HEK293 (cell line): ENCODE results near the gene EPN1.

ENCODE experiments used
- CTCF ChIA-PET: fragments of 350-600 bp; formaldehyde crosslinking; extraction: SDS; loops from one replicate; lab custom pipeline; 2021; ENCODE audit warnings: antibody characterized with exemption; lab: Yijun Ruan, JAX
- POLR2A ChIA-PET: fragments of 300-600 bp; formaldehyde crosslinking; extraction: SDS; loops from one replicate; lab custom pipeline; 2020; ENCODE audit warnings: antibody characterized with exemption, inconsistent platforms; lab: Yijun Ruan, JAX
- H3K27ac ChIP-seq: fragments of 200-500 bp; sonication (Bioruptor generic); 2 replicates; pipeline ENCODE4 v1.5.1; 2014; ENCODE audit warnings: low read depth, low read length, control low read depth, inconsistent platforms; ENCODE audit errors: extremely low read depth
- H3K36me3 ChIP-seq, 2 experiments: fragments of 200-500 bp in 1 of 2; sonication (Bioruptor generic) in 1 of 2; 1 replicate in 1 of 2; 2 replicates in 1 of 2; pipeline ENCODE4 v1.5.1; 2014 to 2017; ENCODE audit warnings: inconsistent platforms in 2 of 2, low read length in 2 of 2; ENCODE audit not compliant: control insufficient read depth in 2 of 2, insufficient read depth in 1 of 2
- H3K4me1 ChIP-seq: fragments of 200-500 bp; sonication (Bioruptor generic); 2 replicates; pipeline ENCODE4 v1.5.1; 2014; ENCODE audit warnings: mild to moderate bottlenecking, low read length, inconsistent platforms; ENCODE audit not compliant: control insufficient read depth, insufficient read depth
- H3K4me3 ChIP-seq: 2 replicates; pipeline ENCODE4 v1.5.1; 2011; ENCODE audit warnings: low read depth, mild to moderate bottlenecking, control low read depth, low read length, moderate library complexity
- H3K9me3 ChIP-seq: fragments of 200-500 bp; sonication (Bioruptor generic); 2 replicates; pipeline ENCODE4 v1.5.1; 2014; ENCODE audit warnings: low read depth, low read length, inconsistent platforms; ENCODE audit not compliant: control insufficient read depth, insufficient read depth
- EGR2 ChIP-seq: fragments of 450-650 bp; formaldehyde crosslinking; IDR thresholded peaks from 2 replicates; pipeline ENCODE4 v1.5.1; 2016; ENCODE audit warnings: low read depth, missing biosample characterization, missing genetic modification characterization
- SP3 ChIP-seq: fragments of 450-650 bp; formaldehyde crosslinking; IDR thresholded peaks from 2 replicates; pipeline ENCODE4 v1.5.1; 2016; ENCODE audit warnings: missing biosample characterization, missing genetic modification characterization
- ZBTB44 ChIP-seq: fragments of 450-650 bp; IDR thresholded peaks from 2 replicates; pipeline ENCODE4 v1.5.1; 2018; ENCODE audit warnings: missing biosample characterization, mild to moderate bottlenecking, missing genetic modification characterization
- ZBTB8A ChIP-seq: fragments of 450-650 bp; formaldehyde crosslinking; IDR thresholded peaks from 2 replicates; pipeline ENCODE4 v1.5.1; 2016; ENCODE audit warnings: missing biosample characterization, missing genetic modification characterization
- ZFP3 ChIP-seq: fragments of 450-650 bp; formaldehyde crosslinking; IDR thresholded peaks from 2 replicates; pipeline ENCODE4 v1.5.1; 2016; ENCODE audit warnings: low read depth, missing biosample characterization, missing genetic modification characterization
- ZIC2 ChIP-seq: fragments of 450-650 bp; formaldehyde crosslinking; IDR thresholded peaks from 2 replicates; pipeline ENCODE4 v1.5.1; 2016; ENCODE audit warnings: missing biosample characterization, missing genetic modification characterization
- ZNF274 ChIP-seq, 2 experiments: fragments of 200-500 bp in 1 of 2; fragments of 450-650 bp in 1 of 2; sonication (Bioruptor generic) in 1 of 2; formaldehyde crosslinking in 1 of 2; IDR thresholded peaks; 2 replicates each; pipeline versions ENCODE4 v1.5.1 to v1.6.1; 2014 to 2016; ENCODE audit warnings: borderline replicate concordance in 1 of 2, inconsistent platforms in 1 of 2, low read length in 1 of 2, missing biosample characterization in 1 of 2, missing genetic modification characterization in 1 of 2
- ZNF292 ChIP-seq: fragments of 450-650 bp; formaldehyde crosslinking; IDR thresholded peaks from 2 replicates; pipeline ENCODE4 v1.5.1; 2016; ENCODE audit warnings: low read depth, missing biosample characterization, missing genetic modification characterization, borderline replicate concordance
- ZNF335 ChIP-seq: fragments of 450-650 bp; formaldehyde crosslinking; conservative IDR thresholded peaks from 2 replicates; pipeline ENCODE4 v1.5.1; 2016; ENCODE audit warnings: missing biosample characterization, missing genetic modification characterization
- ZNF354C ChIP-seq: fragments of 450-650 bp; formaldehyde crosslinking; IDR thresholded peaks from 2 replicates; pipeline ENCODE4 v1.5.1; 2016; ENCODE audit warnings: missing biosample characterization, missing genetic modification characterization, low read depth, borderline replicate concordance
- ZNF416 ChIP-seq: fragments of 450-650 bp; formaldehyde crosslinking; IDR thresholded peaks from 2 replicates; pipeline ENCODE4 v1.5.1; 2016; ENCODE audit warnings: missing biosample characterization, missing genetic modification characterization
- ZNF423 ChIP-seq: fragments of 450-650 bp; formaldehyde crosslinking; IDR thresholded peaks from 2 replicates; pipeline ENCODE4 v1.5.1; 2016; ENCODE audit warnings: missing biosample characterization, missing genetic modification characterization
- ZNF433 ChIP-seq: fragments of 450-650 bp; formaldehyde crosslinking; IDR thresholded peaks from 2 replicates; pipeline ENCODE4 v1.5.1; 2016; ENCODE audit warnings: missing biosample characterization, missing genetic modification characterization, low read depth
- ZNF501 ChIP-seq: fragments of 450-650 bp; formaldehyde crosslinking; IDR thresholded peaks from 2 replicates; pipeline ENCODE4 v1.5.1; 2016; ENCODE audit warnings: missing biosample characterization, missing genetic modification characterization
- ZNF514 ChIP-seq: fragments of 450-650 bp; formaldehyde crosslinking; IDR thresholded peaks from 2 replicates; pipeline ENCODE4 v1.5.1; 2016; ENCODE audit warnings: missing biosample characterization, missing genetic modification characterization
- ZXDB ChIP-seq: fragments of 450-650 bp; formaldehyde crosslinking; IDR thresholded peaks from 2 replicates; pipeline ENCODE4 v1.5.1; 2016; ENCODE audit warnings: missing biosample characterization, missing genetic modification characterization
- TF ChIP-seq, protein P1 (sequence below): fragments of 450-650 bp; IDR thresholded peaks from 2 replicates; pipeline ENCODE4 v1.5.1; 2018; ENCODE audit warnings: missing biosample characterization, missing genetic modification characterization
- TF ChIP-seq, protein P2 (sequence below): fragments of 450-650 bp; formaldehyde crosslinking; IDR thresholded peaks from 2 replicates; pipeline ENCODE4 v1.5.1; 2016; ENCODE audit warnings: missing biosample characterization, missing genetic modification characterization
- TF ChIP-seq, protein P3 (sequence below): fragments of 450-650 bp; formaldehyde crosslinking; IDR thresholded peaks from 2 replicates; pipeline ENCODE4 v1.5.1; 2016; ENCODE audit warnings: missing biosample characterization, missing genetic modification characterization

Gene EPN1

DNA sequence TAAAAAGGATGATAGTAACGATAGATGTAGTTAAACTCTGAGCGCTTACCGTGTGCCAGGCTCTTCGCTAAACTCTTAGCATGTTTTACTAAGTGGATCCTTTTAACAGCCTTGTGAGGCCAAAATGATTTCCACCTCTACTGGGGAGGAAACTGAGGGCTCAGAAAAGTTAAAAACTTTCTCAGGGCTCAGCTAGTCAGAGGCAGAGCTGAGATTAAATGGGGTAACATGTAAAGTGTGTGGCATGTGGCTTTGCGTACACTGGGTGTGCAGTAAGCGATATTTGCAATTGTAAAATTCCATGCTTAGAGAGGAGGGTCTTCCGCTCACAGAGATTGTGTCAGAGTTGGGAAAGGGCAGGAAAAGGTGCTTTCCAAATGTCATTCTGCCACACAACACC lies 18.5 kb upstream of the EPN1 start:
- TF ChIP-seq, protein P1, sequence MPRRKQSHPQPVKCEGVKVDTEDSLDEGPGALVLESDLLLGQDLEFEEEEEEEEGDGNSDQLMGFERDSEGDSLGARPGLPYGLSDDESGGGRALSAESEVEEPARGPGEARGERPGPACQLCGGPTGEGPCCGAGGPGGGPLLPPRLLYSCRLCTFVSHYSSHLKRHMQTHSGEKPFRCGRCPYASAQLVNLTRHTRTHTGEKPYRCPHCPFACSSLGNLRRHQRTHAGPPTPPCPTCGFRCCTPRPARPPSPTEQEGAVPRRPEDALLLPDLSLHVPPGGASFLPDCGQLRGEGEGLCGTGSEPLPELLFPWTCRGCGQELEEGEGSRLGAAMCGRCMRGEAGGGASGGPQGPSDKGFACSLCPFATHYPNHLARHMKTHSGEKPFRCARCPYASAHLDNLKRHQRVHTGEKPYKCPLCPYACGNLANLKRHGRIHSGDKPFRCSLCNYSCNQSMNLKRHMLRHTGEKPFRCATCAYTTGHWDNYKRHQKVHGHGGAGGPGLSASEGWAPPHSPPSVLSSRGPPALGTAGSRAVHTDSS: no peak
- TF ChIP-seq ZNF423 (tag by site-specific recombination) (no peak), ZNF354C (tag by site-specific recombination) (no peak), ZFP3 (tag by site-specific recombination) (no peak), SP3 (tag by site-specific recombination) (no peak), EGR2 (tag by site-specific recombination) (no peak), ZNF433 (tag by site-specific recombination) (no peak), ZNF274 (IDR thresholded peaks at IDR 0.05; ENCODE audit: low read length) (no peak), ZNF274 (tag by site-specific recombination; IDR thresholded peaks at IDR 0.05; ENCODE audit: borderline replicate concordance) (no peak), ZBTB8A (tag by site-specific recombination) (no peak), ZBTB44 (tag by site-specific recombination) (no peak), ZNF292 (tag by site-specific recombination) (no peak)
- TF ChIP-seq, protein P2, sequence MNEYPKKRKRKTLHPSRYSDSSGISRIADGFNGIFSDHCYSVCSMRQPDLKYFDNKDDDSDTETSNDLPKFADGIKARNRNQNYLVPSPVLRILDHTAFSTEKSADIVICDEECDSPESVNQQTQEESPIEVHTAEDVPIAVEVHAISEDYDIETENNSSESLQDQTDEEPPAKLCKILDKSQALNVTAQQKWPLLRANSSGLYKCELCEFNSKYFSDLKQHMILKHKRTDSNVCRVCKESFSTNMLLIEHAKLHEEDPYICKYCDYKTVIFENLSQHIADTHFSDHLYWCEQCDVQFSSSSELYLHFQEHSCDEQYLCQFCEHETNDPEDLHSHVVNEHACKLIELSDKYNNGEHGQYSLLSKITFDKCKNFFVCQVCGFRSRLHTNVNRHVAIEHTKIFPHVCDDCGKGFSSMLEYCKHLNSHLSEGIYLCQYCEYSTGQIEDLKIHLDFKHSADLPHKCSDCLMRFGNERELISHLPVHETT (tag by site-specific recombination): no peak
- peaks cover 21 to 62% of the 10 kb centered on the region in 2 experiments for H3K36me3 ChIP-seq

GRCh38 chr19:55656988-55657747 lies 17.9 kb upstream of the EPN1 start:
- CTCF ChIA-PET: interaction anchor here (0.8 to 3.6 kb wide), 6 partner anchors 9 to 152 kb away, joined by 3 to 36 read pairs (median 4); no protein-coding TSS in a partner anchor
- H3K4me1 ChIP-seq: peaks cover 11% of the 10 kb centered on the region
- POLR2A ChIA-PET: interaction anchor here (1.1 to 2.6 kb wide), 7 partner anchors 10 to 58 kb away, joined by 4 to 16 read pairs (median 6); partner anchors contain the start of genes CCDC106, EPN1, FIZ1 and ZNF524
- peak overlapping the region; percentile 100; the same call in 1 of the 2 replicates for H3K27ac ChIP-seq
- TF ChIP-seq ZNF514 (tag by site-specific recombination) (no peak), ZNF501 (peak; percentile 19; the same call in 1 of the 2 replicates), ZNF335 (tag by site-specific recombination) (peak; percentile 71), ZIC2 (tag by site-specific recombination) (peak; percentile 79), ZNF416 (tag by site-specific recombination) (no peak), ZXDB (peak; percentile 73)
- TF ChIP-seq, protein P3, sequence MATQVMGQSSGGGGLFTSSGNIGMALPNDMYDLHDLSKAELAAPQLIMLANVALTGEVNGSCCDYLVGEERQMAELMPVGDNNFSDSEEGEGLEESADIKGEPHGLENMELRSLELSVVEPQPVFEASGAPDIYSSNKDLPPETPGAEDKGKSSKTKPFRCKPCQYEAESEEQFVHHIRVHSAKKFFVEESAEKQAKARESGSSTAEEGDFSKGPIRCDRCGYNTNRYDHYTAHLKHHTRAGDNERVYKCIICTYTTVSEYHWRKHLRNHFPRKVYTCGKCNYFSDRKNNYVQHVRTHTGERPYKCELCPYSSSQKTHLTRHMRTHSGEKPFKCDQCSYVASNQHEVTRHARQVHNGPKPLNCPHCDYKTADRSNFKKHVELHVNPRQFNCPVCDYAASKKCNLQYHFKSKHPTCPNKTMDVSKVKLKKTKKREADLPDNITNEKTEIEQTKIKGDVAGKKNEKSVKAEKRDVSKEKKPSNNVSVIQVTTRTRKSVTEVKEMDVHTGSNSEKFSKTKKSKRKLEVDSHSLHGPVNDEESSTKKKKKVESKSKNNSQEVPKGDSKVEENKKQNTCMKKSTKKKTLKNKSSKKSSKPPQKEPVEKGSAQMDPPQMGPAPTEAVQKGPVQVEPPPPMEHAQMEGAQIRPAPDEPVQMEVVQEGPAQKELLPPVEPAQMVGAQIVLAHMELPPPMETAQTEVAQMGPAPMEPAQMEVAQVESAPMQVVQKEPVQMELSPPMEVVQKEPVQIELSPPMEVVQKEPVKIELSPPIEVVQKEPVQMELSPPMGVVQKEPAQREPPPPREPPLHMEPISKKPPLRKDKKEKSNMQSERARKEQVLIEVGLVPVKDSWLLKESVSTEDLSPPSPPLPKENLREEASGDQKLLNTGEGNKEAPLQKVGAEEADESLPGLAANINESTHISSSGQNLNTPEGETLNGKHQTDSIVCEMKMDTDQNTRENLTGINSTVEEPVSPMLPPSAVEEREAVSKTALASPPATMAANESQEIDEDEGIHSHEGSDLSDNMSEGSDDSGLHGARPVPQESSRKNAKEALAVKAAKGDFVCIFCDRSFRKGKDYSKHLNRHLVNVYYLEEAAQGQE: peak; percentile 21; the same call in 1 of the 2 replicates
- peak overlapping the region; percentile 96 for H3K4me3 ChIP-seq
- peaks cover 27 to 63% of the 10 kb centered on the region in 2 experiments for H3K36me3 ChIP-seq
- no peaks in the 10 kb centered on the region for H3K9me3 ChIP-seq

More for the DNA sequence above, 18.5 kb upstream of the EPN1 start:
- CTCF ChIA-PET: interaction anchor here (1.1 to 3.6 kb wide), 5 partner anchors 9 to 153 kb away, joined by 3 to 36 read pairs (median 4); no protein-coding TSS in a partner anchor
- peak overlapping the region; percentile 100; the same call in 1 of the 2 replicates for H3K27ac ChIP-seq
- peaks cover 11% of the 10 kb centered on the region for H3K4me1 ChIP-seq
- peak overlapping the region; percentile 96 for H3K4me3 ChIP-seq
- POLR2A ChIA-PET: interaction anchor here (0.5 to 2.6 kb wide), 8 partner anchors 9 to 57 kb away, joined by 4 to 16 read pairs (median 6); partner anchors contain the start of genes CCDC106, EPN1, FIZ1 and ZNF524
- H3K9me3 ChIP-seq: no peaks in the 10 kb centered on the region
